ENCODE data around the gene NAT9. TPM values are rescaled to one million over a fixed set of nuclear protein-coding genes. Genes with fewer than 3 reads are reported as not detected.
A peak's percentile ranks its signal among the peaks of the same experiment; 100 is the strongest.

The NAT9 gene
- total RNA-seq, 1 donor from 2014 or later, result 18.1 TPM

DNA sequence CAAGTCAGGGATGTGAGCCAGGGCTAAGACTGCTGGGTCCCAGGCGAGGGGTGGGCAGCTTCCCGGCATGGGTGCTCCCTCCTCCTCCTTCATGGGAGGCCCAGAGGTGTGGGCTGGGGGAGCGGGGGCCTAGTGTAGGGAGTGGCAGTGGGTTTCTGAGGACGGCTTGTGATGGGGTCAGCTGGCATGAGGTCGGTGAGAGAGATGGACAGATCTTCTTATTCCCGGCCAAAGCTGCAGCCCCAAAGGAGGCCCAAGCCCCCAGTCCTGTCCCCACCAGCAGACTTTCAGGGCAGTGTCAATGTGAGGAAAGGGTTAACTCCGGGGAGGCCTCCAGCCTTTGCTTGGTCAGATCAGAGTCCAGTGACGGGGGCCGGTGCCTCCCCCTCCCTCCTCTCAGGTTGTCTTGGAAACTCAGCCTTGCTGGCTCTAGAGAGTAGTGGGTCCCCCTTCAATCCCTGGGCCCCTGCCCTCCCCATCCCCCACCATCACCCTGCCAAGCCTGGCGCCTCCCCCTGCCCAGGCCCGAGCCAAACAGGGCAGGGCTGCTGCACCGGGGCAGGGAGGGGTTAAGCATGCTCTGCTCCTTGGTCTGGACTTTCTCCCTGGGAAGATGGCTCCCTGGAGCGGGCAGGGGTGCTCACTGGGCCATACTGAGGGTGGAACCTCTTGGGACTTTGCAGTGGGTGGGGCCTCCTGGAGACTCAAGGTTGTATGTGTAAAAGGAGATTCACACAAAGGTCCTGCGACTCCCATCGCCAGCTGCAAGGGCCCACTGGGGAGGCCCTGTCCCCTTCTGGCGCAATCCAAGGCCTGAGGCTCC is 12.4 kb downstream of the NAT9 start:
- peak; percentile 83 for DNase-seq (ENCODE audit: low spot score)

GRCh38 chr17:74761931-74762330 is 14.2 kb downstream of the NAT9 start:
- no peak for DNase-seq (ENCODE audit: low spot score)

GRCh38 chr17:74761419-74761818 is 14.7 kb downstream of the NAT9 start:
- DNase-seq (ENCODE audit: low spot score), result no peak

DNA sequence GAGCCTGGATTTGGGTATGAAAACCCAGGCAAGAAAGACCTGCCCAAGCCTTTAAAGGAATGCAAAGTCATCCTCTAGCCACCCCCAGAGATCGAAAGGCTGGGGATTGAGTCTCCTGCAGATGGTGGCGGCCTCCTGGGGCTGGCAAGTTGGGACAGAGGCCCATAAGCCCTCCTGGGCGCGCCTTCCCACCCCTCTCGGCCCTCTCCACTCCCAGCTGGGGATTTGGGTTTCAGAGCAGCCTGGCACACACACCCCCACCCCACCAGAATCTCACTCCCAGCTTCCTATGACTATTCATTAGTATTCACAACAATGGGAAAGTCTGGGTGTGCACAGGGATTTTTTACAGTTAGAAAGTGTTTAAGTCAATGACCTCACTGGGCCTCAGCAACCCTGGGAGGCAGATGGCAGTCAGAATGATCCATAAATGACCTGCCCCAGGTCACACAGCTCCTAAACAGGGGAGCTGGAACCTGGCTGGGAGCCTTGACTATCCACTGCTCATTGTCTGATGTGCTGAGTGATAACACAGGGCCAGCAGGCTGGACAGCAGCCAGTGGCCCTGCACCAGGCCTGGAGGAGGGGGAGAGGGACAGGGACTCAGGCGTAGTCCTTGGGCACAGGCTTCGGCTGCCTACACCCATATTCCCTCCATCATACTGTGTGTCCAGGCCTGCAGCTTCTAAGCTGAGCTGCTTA is 15.6 kb downstream of the NAT9 start:
- DNase-seq (ENCODE audit: low spot score), result no peak

DNA sequence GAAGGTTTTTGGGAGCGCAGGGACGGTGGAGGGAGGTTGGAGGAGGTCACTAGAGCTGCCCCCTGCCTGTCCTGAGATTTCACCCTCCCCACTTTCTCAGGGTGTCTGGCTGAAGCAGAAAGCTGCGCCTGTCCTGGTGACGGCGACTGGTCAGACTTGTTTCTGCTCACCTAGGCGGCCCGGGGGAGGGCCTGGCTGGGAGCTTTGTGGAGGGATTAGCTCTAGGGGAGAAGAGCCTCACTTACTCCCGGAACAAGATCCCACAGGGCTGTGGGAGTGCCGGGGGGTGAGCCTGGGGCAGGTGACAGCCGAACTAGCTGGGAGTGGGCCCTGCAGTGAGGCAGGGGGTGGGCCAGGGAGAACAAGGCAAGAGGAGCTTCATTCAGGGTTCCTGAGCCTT is 16.2 kb downstream of the NAT9 start:
- DNase-seq (ENCODE audit: low spot score), result peak; percentile 35

GRCh38 chr17:74759243-74759801 is 16.8 kb downstream of the NAT9 start:
- no peak for DNase-seq (ENCODE audit: low spot score)

DNA sequence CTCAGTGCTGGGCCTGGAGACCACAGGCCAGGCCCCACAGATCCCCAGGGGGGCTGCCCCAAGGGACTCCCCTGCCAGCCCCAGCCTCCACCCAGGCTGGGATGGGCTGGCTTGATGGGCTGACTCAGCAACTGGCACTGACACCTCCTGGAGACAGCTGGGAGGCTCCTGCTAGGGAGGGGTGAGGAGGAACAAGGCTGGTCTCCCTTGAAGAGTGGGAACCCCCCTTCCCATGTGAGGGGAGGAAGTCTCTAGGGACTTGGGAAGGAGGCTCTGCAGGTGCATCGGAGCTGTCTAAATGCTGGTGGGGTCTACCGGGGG is 17.3 kb downstream of the NAT9 start:
- DNase-seq (ENCODE audit: low spot score), result peak; percentile 58

DNA sequence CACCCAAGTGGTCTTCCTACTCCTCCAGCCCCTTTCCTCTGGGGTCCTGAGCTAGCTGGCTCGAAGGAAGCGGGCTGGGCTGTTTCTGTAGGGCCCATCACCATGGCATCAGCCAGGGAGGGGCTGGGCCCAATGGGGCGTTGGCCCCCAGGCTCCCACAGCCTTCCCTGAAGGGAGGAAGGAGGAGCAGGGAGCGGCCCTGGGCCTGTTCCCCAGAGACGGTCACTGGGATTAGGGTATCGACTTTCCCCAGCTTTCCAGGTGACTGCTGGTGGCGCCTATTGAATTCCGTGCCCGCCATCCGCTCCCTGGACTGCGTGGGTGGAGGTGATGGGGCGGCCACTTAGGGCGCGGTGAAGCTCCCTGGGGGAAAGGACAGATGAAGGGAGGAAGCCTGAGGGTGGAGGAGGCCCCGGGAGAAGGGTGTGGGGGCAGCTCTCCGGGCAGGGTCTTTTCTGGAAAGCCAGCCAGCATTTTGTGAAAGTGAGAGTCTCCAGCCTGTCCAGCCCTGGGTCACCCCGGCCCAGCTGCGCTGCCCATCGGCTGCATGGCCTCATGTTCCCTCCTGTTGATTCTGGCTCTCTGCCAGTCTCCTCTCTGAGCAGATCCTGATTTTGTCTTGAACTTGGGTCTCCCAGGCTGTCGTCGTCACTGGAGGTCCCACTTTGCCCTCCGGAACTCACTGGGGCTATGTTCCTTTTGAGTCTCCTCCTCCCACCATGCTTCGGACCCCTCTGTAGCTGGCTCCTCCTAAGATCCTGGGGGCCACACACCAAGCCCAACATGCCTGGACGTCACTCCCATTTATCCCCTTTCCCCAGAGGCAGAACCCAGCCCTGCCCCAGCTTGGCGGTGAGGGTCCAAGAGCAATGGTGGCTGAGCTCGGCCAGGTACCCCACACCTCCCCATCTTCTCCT is 18.0 kb downstream of the NAT9 start:
- no peak for DNase-seq (ENCODE audit: low spot score)

GRCh38 chr17:74757502-74757901 is 18.6 kb downstream of the NAT9 start:
- no peak for DNase-seq (ENCODE audit: low spot score)

DNA sequence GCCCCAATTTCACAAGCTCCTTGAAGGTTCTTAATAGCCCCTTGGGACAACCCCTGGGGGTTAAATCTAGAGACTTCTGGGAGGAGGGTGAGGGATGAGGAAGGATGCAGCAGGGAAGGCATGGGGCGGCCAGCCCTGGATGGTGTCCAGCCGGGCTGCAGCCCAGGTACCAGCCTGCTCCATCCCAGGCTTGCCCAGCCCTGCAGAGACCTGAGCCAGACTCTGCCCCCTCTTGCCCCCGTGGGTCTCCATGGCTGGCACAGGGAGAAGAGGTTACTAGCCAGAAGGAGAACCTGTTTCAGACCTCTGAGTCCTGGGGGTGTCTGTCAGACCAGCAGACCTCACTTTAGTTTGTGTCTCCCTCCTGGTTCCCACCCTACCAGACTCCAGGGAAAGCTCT is 19.3 kb downstream of the NAT9 start:
- DNase-seq (ENCODE audit: low spot score), result no peak

- DNase-seq (ENCODE audit: low spot score), result no peak
Observed at GRCh38 chr17:74755533-74755932, 20.6 kb downstream of the NAT9 start.

DNA sequence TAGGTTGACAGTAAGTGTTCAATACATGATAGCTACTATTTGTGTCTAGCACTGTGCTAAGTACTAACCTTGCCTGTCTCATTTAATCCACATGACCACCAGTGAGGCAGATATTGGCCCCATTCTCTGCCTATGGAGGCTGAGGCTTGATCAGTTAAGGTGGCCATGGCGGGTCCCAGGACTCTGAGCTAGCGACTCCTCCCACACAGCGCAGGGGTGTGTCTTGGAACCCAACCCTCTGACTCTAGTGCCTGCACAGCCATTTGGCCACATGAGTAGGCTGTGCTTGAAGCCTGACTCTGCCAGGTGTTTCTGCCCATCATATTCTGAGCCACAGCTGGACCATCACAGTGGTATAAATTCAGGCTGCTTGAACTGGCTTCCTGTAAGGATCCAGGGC is 21.3 kb downstream of the NAT9 start:
- DNase-seq (ENCODE audit: low spot score), result no peak

GRCh38 chr17:74752822-74753401 is 23.2 kb downstream of the NAT9 start:
- DNase-seq (ENCODE audit: low spot score), result no peak

DNA sequence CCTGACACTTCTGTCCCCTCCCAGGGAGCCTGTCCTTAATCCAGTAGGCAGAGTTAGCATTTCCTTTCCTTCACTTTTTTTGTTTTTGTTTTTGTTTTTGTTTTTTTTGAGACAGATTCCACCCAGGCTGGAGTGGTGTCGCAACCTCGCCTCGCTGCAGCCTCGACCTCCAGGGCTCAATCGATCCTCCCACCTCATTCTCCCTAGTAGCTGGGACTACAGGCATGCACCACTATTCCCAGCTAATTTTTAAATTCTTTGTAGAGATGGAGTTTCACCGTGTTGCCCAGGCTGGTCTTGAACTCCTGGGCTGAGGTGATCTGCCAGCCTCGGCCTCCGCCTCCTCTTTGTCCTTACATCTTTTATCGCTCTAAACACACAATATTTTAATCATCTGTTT is 23.7 kb downstream of the NAT9 start:
- DNase-seq (ENCODE audit: low spot score), result no peak

- DNase-seq (ENCODE audit: low spot score), result no peak
Observed at GRCh38 chr17:74750327-74751069, 25.6 kb downstream of the NAT9 start.

- DNase-seq (ENCODE audit: low spot score), result no peak
Observed at GRCh38 chr17:74750039-74750326, 26.2 kb downstream of the NAT9 start.

GRCh38 chr17:74749279-74750038 is 26.7 kb downstream of the NAT9 start:
- DNase-seq (ENCODE audit: low spot score), result no peak

GRCh38 chr17:74748529-74749278 is 27.4 kb downstream of the NAT9 start, which contains the start of gene NHERF1:
NHERF1 (plus strand) TSS chr17:74748628; CDS start chr17:74748847, 219 bp downstream.
- DNase-seq (ENCODE audit: low spot score), result peak; percentile 95

DNA sequence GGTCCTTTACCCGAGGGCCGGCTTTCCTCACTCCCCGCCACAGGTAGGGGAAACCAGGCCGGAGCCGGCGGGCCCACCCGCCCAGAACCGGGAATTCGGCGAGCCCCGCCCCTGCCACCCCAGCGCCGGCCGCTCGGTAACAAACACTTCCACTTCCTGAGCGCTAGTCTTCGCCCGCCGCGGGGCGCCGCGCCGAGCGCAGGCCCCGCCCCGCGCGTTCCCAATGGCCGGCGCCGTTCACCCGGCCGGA is 27.9 kb downstream of the NAT9 start:
- DNase-seq (ENCODE audit: low spot score), result no peak

GRCh38 chr17:74746922-74747321 is 29.2 kb downstream of the NAT9 start:
- peak; percentile 72 for DNase-seq (ENCODE audit: low spot score)

Measured in umbilical cord (tissue), 2 donors.